T-helper 9 cell (primary cell): ENCODE results near the gene RGS4.
"Not testable (repeated sequence)": the region's sequence is repeated elsewhere in the genome, so short reads cannot be mapped to it uniquely, and the experiment has no call there.

Experiments used
- DNase-seq: peaks from one replicate; pipeline ENCODE4 v3.0.0-alpha.2; 2020

The RGS4 gene

DNA sequence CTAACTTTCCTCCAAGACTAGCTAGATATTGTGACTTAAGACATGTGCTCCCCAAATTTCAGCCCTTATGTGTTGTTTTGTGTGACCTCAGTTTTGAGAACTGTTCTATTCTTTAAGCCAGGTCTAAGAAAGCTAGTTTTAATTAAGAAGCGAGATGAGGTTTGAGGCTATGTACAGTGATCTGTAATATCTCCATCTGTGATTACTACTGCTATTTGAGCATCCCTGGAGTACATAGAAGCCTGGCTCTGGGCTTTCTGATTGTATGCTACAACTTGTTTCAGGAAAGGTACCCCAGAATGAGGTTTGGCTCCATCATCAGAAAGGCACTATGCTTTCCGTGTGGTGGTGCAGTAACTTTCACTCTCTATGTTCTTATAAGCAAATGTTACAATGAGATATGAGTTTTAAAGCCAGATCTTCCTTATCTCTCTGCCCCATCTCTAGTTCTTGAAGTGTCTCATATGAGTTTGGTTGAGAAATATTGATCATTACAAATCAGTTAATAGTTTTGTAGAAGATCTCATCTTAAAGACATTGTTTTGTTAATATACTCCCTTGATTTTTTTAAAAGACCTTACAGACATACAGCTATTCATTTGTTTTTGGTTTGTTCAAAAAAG, 605 bp downstream of the RGS4 start:
- DNase-seq = no peak

GRCh38 chr1:163071405-163072255, 2.5 kb downstream of the RGS4 start:
- DNase-seq = peak; percentile 2

- no peak for DNase-seq
Measured at GRCh38 chr1:163072658-163073057, 3.5 kb downstream of the RGS4 start.

DNA sequence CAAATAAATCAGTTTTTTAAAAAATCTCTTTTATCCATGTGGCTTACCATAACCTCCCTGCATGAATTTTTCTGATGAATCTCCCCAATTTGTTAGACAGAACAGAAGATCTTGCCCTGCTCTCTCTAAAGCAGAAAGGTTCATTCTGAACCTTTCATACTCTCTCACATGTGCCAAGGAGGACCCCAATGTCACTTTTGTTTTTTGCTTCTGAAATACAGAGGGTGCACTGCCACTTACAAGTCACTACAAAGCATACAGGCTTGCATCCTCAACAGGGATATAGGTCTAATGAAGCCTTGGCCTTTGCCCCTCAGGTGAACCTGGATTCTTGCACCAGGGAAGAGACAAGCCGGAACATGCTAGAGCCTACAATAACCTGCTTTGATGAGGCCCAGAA, 4.8 kb downstream of the RGS4 start:
- DNase-seq = no peak

- no peak for DNase-seq
Measured at GRCh38 chr1:163074716-163075284, 5.6 kb downstream of the RGS4 start.

DNA sequence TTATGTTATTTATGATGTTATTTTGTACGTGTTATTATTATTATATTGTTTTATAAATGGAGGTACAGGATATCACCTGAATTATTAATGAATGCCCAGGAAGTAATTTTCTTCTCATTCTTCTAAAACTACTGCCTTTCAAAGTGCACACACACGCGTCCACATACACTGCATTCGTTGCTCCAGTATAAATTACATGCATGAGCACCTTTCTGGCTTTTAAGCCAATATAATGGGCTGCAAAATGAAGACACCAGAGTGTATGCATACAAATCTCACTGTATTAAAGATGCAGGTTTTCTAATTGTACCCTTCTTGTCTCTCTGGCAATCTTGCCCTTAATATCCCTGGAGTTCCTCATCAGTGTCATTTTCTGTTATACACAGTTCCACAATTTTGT, 6.9 kb downstream of the RGS4 start:
- no peak for DNase-seq

DNA sequence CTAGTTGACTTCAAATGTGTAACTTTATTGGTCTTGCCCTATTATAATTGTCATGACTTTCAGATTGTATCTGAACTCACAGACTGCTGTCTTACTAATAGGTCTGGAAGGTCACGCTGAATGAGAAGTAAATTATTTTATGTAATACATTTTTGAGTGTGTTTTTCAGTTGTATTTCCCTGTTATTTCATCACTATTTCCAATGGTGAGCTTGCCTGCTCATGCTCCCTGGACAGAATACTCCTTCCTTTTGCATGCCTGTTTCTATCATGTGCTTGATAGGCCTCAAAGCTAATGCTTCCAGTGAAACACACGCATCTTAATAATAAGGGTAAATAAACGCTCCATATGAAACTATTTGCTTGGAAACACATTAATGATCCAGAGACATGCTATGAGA, 7.3 kb downstream of the RGS4 start:
- no peak for DNase-seq

- DNase-seq = no peak
Measured at GRCh38 chr1:163076981-163077761, 8.0 kb downstream of the RGS4 start.

- no peak for DNase-seq
Measured at GRCh38 chr1:163082971-163083370, 13.8 kb downstream of the RGS4 start.

DNA sequence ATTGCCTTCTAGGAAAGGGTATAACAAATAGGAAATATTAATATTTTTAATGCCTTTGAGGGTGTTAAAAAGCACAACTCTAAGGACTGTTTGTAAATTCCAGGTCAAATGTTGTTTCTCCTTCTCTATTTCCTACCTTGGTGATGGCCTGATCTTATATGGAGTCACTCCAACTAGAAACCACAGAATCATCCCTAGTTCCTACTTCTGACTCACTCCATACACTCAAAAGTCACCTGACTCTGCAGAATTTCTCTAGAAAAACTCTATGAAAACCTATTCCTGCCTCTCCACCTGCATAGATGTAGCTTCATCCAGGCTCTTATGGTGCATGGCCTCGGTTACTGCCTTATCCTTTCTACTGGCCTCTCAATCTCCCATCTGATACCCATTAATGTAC, 14.5 kb downstream of the RGS4 start:
- DNase-seq = no peak

GRCh38 chr1:163084330-163084729, 15.2 kb downstream of the RGS4 start:
- no peak for DNase-seq

DNA sequence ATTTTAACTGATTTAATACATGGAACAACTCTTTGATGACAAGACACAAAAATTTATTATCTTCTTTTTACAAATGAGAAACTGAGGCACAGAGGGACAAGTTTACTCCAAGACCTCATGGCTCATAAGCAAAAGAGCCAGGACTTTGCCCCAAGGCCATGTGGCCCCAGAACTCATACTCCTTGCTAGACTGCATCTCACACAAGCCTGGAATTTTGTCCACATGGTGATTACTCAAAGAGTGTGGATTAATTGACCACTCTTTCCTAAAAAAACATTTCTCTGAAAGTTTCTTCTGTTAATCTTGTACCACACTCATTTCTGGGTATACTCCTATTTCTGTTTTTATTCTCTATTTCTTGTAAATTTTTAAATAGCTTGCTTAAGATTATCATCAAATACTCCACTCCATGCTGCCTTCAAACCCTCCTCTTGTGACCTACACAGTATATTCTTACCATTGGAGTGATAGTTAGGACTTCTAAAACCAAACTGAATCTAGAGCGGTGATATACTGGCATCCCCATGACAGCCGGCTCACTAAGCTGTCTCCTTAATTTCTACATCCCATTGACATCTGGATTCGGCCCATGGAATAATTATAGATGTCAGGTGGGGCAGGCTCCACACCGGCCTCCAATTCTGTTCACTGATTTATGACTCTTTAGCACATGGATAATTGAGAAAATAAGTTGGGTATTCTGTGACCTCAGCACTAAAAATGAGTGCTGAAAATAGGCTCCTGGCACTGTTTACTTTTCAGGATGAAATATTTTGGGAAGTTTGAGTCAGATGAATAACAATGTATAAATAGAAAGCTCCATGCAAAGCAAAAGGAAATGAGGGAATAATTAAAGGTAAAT, 16.1 kb downstream of the RGS4 start:
- no peak for DNase-seq

GRCh38 chr1:163085904-163086268, 16.7 kb downstream of the RGS4 start:
- no peak for DNase-seq

DNA sequence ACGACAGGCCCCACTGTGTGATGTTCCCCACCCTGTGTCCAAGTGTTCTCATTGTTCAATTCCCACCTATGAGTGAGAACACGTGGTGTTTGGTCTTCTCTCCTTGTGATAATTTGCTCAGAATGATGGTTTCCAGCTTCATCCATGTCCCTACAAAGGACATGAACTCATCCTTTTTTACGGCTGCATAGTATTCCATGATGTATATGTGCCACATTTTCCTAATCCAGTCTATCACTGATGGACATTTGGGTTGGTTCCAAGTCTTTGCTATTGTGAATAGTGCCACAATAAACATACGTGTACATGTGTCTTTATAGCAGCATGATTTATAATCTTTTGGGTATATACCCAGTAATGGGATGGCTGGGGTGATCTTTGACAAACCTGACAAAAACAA, 20.0 kb downstream of the RGS4 start:
- not testable (repeated sequence) for DNase-seq

GRCh38 chr1:163090321-163090945, 21.3 kb downstream of the RGS4 start:
- no peak for DNase-seq

DNA sequence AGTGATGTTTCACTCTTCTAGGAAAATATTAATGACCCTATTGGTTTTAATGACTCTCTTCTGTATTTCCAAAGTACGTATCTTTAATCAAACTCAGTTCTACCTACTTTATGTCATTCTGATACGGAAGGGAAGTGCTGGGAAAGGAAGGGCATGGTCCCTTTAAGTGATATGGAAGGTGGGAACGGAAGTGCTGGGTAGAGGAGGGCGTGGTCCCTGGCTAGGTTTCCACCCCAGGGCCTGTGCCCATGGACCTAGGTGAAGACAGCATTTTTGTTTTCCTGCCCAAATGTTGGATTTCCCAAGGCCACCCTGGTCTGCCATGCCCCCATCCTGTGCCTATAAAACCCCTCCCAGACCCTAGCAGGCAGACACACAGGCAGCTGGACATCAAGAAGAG, 24.0 kb downstream of the RGS4 start:
- no peak for DNase-seq

DNA sequence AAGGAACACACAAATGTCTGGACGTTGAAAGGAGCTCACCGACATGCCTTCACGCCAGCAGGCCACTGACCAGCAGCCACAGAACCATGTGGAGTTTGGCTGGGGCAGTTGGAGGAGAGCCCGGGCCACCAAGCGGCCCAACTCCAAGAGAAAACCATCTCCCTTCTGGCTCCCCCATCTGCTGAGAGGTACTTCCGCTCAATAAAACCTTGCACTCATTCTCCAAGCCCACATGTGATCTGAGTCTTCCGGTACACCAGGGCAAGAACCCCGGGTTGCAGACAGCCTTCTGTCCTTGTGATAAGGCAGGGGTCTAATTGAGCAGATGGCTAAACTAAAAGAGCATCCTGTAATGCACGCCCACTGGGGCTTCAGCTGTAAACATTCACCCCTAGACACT, 24.4 kb downstream of the RGS4 start:
- no peak for DNase-seq

- DNase-seq = no peak
Measured at GRCh38 chr1:163094182-163094581, 25.0 kb downstream of the RGS4 start.

GRCh38 chr1:163094589-163094988, 25.4 kb downstream of the RGS4 start:
- DNase-seq = no peak

GRCh38 chr1:163095213-163095612, 26.1 kb downstream of the RGS4 start:
- no peak for DNase-seq

DNA sequence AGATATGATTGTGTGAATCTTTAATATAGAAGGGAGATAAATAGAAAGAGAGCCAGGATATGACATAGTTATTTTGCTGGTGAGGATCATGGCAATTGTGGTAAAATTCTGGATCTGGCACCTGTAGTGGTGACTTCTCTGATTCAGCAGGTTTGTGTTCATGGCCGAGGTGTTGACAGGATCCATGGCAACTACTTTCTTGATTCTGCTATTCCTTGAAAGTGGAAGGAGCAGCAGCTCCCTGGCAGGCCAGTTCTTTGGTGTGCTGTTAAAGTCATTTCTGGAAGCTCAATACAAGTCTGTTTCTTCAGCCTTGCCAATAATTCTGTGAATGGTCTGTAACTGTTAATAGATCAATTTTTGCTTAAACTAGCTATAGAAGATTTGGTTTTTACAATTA, 33.4 kb downstream of the RGS4 start:
- no peak for DNase-seq
